NCI-H82 (cell line): ENCODE data around the gene PSAPL1.
"Not testable (repeated sequence)": the region's sequence is repeated elsewhere in the genome, so short reads cannot be mapped to it uniquely, and the experiment has no call there.

Source experiments
- DNase-seq: peaks from one replicate; lab custom pipeline; 2025; lab: John Stamatoyannopoulos, UW

The PSAPL1 gene

GRCh38 chr4:7458066-7458425 lies 23.3 kb upstream of the PSAPL1 start:
- no peak for DNase-seq

DNA sequence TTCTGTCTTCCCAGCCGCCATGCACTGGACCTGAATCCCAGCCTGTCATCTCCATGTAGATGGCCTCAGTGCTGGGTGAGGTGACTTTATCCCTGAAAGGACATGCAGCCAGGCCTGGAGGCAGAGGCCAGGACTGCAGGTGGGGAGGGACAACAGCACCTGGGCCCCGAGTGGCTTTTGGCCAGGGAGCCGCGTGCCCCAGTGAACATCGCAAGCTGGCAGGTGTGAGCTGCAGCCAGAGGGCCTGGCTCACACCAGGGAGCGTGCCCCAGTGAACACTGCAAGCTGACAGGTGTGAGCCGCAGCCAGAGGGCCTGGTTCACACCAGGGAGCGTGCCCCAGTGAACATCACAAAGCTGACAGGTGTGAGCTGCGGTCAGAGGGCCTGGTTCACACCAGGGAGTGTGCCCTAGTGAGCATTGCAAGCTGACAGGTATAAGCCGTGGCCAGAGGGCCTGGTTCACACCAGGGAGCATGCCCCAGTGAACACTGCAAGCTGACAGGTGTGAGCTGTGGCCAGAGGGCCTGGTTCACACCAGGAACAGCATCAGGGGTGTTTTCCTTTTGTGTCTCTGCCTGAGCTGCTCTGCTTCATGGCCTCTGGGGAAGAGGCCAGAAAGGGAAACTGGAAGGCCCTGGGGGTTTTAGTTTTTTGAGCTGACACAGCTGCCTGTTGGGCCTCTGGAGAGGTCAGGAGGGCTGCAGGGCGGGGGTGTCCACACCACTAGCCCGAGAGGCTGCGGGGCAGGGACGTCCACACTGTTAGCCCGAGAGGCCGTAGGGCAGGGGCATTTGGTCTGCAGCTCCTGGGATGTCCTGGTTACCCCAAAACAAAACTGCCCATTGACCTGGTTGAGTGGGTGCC lies 22.7 kb upstream of the PSAPL1 start:
- no peak for DNase-seq

- not testable (repeated sequence) for DNase-seq
Measured at GRCh38 chr4:7452802-7453201, 18.1 kb upstream of the PSAPL1 start.

- no peak for DNase-seq
Measured at GRCh38 chr4:7451800-7452199, 17.1 kb upstream of the PSAPL1 start.

DNA sequence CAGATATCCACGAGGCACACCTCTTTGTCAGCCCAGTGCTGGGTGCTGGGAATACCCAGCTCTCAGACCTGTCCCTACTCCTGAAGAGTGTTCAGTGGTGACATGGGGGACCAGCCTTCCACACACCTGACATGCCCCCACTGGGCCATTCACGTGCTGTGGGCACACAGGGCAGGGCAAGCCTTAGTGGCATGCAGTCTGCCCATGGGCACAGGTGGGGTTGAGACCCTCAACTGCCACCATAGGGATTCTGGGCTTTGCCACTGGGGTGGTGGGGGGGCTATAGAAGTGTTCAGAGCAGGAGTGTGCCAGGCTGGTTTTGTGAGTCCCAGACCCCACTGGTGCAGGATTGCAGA lies 16.7 kb upstream of the PSAPL1 start:
- no peak for DNase-seq

- no peak for DNase-seq
Measured at GRCh38 chr4:7450775-7451433, 16.2 kb upstream of the PSAPL1 start.

GRCh38 chr4:7448036-7448435 lies 13.3 kb upstream of the PSAPL1 start:
- DNase-seq: no peak

- DNase-seq: no peak
Measured at GRCh38 chr4:7447236-7447635, 12.5 kb upstream of the PSAPL1 start.

DNA sequence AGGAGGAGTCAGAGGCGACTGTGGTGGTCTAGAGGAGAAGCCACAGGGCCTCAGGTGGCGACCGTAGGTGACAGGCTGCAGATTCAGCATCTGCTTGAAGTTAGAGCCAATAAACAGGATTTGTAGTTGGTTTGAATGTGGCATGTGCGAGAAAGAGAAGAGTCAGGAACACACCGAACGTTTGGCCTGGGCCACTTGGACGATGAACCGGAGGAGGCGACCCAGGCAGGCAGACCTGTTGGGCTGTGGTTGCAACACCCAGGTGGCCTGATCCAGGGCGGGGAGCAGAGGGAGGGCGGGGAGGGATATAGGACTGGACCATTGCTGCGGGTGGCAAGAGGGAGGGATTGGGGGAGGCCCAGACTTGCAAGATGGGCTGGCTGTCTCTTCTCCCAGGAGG lies 10.0 kb upstream of the PSAPL1 start:
- DNase-seq: no peak

DNA sequence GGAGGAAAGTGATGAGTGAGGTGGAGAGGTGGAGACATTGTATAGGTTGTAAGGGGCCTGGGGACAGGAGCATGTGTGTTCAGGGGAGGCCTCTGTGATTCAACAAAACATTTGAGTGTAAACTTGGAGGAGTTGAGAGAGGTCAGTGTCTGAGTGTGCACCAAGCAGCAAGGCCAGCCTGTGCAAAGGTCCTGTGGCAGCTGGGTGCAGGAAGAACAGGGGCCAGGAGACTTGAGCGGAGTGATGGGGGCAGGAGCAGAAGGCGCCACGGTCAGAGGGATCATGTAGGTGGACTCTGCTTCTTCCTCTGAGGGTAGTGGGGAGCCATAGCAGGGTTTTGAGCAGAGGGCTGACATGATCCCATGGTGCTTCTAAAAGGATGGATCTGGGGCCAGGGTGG lies 9.6 kb upstream of the PSAPL1 start:
- no peak for DNase-seq

DNA sequence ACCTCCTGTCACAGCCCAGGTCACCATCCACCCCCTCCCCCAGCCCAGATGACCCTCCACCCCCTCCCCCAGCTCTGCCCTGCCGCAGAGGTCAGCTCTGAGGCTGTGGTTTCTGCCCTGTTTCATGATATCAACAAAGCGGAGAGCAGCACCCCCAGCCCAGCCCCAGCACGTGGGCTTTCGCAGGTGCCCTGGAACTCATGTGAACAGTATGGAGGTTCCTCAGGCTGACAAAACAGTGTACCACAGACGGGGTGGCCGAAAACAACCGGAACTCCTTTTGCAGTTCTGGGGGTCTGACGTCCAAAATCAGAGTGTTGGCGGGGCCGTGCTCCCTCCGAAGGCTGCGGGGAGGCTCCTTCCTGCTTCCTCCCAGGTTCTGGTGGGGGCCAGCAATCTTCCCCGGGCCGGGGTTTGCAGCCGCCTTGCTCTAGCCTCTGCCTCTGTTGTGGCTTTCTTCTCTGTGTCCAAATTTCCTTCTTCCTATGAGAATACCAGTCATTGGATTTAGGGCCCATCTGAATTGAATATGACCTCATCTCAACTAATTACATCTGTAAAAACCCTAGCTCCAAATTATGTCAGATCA lies 7.9 kb upstream of the PSAPL1 start:
- no peak for DNase-seq

GRCh38 chr4:7441201-7441600 lies 6.5 kb upstream of the PSAPL1 start:
- no peak for DNase-seq

DNA sequence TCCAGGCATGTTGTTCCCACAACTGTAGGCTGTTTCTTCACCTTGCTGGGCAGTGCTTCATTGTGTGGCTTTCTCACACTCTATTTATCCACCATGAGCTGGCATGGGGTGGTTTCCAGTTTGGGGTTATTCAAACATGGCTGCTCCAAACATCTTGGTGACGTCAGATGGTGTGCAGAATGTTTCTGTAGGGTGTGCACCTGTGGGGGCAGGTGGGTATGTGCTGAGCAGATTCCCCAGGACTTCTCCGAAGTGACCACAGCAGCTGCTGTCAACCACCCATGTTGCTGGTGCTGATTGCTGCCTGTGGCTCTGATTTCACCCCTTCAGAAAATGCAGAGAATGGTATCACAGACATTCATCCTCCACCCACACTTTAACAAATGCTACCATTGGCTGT lies 5.0 kb upstream of the PSAPL1 start:
- DNase-seq: no peak

- DNase-seq: no peak
Measured at GRCh38 chr4:7436256-7436655, 1.5 kb upstream of the PSAPL1 start.

DNA sequence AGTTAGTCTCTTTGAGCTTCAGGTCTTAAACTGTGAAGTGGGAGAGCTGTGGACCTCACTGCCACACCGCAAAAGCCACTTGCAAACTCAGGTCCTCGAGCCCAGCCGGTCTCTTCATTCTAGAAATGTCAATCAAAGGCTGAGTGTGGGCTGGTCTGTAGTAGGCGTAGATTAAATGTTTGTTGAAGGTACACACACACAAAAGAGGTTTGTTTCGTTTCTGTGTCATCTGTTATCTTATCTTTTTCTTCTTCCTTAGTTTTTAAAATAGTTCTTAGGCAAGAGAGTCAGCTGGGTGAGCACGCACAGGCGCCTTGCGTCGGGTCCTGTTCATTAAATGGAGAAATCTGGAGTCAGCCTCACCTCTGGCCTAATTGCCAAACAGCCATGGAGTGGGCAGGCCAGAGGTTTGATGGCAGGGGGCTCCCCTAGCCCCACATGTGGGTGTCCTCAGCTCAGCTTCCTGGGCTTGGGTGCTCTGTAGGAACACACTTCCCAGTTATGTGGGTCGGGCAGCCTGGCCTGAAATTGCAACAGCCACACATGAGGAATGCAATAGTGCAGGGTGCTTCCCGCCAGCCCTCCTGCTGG lies 836 bp upstream of the PSAPL1 start:
- DNase-seq: no peak

DNA sequence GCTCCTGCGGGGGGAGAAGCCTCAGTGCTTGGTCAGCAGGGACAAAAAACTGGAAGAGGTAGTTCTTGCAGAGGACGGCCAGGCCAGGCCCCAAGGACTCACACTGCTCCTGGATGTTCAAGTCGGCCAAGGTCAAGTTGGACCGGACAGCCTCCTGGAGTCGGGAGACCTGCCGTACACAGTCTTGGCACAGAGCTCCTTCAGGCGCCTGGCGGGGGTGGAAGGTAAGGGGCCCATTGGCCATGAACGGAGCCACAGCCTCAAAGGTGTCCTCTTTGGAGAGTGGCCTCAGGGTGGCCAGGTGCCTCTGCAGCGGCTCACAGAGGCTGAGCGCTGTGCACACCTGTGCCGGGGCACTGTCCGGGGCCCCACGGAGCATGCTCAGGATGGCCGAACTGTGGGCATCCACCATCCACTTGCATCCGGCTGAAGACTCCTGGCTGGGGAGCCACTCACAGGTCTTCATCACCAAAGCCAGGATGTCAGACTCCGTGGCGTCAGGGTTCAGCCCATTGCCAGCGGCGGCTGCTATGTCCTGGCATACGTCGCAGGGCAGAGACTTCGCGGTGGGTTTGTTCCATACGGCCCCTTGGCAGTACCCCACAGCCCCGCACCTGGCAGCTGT lies 477 bp downstream of the PSAPL1 start:
- no peak for DNase-seq

GRCh38 chr4:7433376-7434140 lies 1.2 kb downstream of the PSAPL1 start:
- no peak for DNase-seq

- no peak for DNase-seq
Measured at GRCh38 chr4:7432531-7433375, 2.0 kb downstream of the PSAPL1 start.

DNA sequence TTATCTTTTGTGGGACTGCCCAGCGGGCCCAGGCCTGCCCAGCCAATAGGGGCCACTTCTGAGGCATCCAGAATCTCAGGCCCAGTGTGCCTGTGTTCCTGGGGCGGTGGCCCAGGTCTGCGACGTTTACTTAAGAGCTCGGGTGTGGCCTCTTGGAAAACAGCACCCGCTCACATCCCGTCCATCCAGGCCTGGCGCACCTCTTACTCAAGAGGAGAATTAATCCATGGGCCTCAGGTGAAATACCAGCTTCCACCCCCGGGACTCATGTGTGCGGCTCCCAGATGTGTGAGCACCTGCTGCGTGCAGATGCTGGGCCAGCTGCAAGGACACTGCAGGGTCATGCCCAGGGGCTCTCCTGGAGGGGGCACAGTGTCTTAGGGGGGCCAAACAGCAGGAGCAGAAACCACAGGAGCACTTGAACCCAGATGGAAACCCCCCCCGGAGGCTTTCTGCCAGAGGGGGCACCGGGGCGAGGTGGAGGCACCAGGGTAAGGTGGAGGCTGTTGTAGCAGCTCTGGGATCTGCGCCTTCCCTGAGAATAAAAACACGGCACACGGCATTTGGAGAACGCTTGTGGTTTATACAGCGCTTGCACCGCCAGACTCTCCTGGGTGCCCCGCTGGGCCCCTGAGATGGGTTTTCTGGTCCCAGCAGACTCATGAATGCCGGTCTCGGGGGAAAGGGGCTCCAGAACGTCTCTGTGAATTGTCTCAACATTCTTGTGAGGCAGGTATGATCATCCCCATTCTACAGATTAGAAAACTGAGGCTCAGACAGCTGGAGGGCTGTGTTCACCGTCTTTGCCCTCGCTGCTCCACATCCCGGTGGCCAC lies 2.8 kb downstream of the PSAPL1 start:
- DNase-seq: no peak
